ENCODE data around the gene CD300LF. TPM values are rescaled to one million over a fixed set of nuclear protein-coding genes. Genes with fewer than 3 reads are reported as not detected.
A peak's percentile ranks its signal among the peaks of the same experiment; 100 is the strongest.

CD300LF gene
- total and polyA plus RNA-seq, 9 of the 15 experiments (the other 6 are each of a cell fraction or from before 2014, with no cell fraction given): not detected

DNA sequence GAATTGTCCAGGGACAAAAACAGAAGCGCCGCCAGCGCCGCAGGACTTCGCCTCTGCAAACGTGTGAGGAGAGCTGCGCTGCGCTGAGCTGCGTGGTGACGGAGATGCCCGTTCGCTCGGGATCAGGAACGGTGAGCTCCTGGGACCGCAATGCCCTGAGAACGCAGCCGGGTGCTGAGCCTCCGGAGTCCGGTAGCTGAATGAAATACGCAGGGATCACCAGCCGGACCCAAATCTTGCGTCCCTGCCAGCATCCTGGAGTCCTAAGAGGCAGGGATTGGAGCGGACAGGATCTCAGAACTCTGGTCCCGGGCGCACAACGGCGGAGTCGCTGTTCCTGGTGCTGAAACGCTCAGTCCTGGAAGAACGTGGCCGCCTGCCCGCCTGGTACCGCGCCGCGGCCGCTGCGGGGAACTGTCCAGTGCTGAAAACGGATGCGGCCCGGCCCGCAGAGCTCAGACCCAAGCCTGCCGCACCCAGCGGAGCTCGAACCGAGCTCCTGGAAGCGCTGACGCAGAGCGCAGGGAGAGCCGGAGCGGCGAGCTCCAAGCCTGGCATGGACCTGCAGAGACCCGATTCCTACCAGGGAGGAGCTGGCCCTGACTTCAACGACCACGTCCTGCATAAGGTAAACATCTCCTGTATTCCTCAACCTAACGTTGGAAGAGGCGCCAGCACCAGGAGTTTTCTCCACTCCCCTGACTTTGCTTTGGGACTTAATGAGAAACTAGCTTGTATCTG lies 41.5 kb downstream of the CD300LF start (continued):
- TF ChIP-seq, protein P1, sequence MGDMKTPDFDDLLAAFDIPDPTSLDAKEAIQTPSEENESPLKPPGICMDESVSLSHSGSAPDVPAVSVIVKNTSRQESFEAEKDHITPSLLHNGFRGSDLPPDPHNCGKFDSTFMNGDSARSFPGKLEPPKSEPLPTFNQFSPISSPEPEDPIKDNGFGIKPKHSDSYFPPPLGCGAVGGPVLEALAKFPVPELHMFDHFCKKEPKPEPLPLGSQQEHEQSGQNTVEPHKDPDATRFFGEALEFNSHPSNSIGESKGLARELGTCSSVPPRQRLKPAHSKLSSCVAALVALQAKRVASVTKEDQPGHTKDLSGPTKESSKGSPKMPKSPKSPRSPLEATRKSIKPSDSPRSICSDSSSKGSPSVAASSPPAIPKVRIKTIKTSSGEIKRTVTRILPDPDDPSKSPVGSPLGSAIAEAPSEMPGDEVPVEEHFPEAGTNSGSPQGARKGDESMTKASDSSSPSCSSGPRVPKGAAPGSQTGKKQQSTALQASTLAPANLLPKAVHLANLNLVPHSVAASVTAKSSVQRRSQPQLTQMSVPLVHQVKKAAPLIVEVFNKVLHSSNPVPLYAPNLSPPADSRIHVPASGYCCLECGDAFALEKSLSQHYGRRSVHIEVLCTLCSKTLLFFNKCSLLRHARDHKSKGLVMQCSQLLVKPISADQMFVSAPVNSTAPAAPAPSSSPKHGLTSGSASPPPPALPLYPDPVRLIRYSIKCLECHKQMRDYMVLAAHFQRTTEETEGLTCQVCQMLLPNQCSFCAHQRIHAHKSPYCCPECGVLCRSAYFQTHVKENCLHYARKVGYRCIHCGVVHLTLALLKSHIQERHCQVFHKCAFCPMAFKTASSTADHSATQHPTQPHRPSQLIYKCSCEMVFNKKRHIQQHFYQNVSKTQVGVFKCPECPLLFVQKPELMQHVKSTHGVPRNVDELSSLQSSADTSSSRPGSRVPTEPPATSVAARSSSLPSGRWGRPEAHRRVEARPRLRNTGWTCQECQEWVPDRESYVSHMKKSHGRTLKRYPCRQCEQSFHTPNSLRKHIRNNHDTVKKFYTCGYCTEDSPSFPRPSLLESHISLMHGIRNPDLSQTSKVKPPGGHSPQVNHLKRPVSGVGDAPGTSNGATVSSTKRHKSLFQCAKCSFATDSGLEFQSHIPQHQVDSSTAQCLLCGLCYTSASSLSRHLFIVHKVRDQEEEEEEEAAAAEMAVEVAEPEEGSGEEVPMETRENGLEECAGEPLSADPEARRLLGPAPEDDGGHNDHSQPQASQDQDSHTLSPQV (IDR thresholded peaks at IDR 0.05): no peak
- TF ChIP-seq ARNT (IDR thresholded peaks at IDR 0.05) (no peak), SAP30 (IDR thresholded peaks at IDR 0.05; ENCODE audit: borderline replicate concordance, insufficient read depth, low read depth, low read length, poor library complexity, severe bottlenecking) (peak; percentile 65), ZNF316 (IDR thresholded peaks at IDR 0.05) (peak; percentile 94), RBFOX2 (IDR thresholded peaks at IDR 0.05; ENCODE audit: low read depth, low read length) (no peak), EWSR1 (IDR thresholded peaks at IDR 0.05; ENCODE audit: borderline replicate concordance, low read depth, partially characterized antibody) (no peak)
- TF ChIP-seq, protein P2, sequence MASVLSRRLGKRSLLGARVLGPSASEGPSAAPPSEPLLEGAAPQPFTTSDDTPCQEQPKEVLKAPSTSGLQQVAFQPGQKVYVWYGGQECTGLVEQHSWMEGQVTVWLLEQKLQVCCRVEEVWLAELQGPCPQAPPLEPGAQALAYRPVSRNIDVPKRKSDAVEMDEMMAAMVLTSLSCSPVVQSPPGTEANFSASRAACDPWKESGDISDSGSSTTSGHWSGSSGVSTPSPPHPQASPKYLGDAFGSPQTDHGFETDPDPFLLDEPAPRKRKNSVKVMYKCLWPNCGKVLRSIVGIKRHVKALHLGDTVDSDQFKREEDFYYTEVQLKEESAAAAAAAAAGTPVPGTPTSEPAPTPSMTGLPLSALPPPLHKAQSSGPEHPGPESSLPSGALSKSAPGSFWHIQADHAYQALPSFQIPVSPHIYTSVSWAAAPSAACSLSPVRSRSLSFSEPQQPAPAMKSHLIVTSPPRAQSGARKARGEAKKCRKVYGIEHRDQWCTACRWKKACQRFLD (CRISPR knock-in tag; IDR thresholded peaks at IDR 0.05): peak; percentile 67; the same call in 1 of the 2 replicates
- TF ChIP-seq, protein P3, sequence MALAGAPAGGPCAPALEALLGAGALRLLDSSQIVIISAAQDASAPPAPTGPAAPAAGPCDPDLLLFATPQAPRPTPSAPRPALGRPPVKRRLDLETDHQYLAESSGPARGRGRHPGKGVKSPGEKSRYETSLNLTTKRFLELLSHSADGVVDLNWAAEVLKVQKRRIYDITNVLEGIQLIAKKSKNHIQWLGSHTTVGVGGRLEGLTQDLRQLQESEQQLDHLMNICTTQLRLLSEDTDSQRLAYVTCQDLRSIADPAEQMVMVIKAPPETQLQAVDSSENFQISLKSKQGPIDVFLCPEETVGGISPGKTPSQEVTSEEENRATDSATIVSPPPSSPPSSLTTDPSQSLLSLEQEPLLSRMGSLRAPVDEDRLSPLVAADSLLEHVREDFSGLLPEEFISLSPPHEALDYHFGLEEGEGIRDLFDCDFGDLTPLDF (CRISPR knock-in tag; IDR thresholded peaks at IDR 0.05): peak; percentile 84; the same call in 1 of the 2 replicates
- TF ChIP-seq, protein P4, sequence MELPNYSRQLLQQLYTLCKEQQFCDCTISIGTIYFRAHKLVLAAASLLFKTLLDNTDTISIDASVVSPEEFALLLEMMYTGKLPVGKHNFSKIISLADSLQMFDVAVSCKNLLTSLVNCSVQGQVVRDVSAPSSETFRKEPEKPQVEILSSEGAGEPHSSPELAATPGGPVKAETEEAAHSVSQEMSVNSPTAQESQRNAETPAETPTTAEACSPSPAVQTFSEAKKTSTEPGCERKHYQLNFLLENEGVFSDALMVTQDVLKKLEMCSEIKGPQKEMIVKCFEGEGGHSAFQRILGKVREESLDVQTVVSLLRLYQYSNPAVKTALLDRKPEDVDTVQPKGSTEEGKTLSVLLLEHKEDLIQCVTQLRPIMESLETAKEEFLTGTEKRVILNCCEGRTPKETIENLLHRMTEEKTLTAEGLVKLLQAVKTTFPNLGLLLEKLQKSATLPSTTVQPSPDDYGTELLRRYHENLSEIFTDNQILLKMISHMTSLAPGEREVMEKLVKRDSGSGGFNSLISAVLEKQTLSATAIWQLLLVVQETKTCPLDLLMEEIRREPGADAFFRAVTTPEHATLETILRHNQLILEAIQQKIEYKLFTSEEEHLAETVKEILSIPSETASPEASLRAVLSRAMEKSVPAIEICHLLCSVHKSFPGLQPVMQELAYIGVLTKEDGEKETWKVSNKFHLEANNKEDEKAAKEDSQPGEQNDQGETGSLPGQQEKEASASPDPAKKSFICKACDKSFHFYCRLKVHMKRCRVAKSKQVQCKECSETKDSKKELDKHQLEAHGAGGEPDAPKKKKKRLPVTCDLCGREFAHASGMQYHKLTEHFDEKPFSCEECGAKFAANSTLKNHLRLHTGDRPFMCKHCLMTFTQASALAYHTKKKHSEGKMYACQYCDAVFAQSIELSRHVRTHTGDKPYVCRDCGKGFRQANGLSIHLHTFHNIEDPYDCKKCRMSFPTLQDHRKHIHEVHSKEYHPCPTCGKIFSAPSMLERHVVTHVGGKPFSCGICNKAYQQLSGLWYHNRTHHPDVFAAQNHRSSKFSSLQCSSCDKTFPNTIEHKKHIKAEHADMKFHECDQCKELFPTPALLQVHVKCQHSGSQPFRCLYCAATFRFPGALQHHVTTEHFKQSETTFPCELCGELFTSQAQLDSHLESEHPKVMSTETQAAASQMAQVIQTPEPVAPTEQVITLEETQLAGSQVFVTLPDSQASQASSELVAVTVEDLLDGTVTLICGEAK (IDR thresholded peaks at IDR 0.05): peak; percentile 83
- TF ChIP-seq, protein P4 (CRISPR knock-in tag; IDR thresholded peaks at IDR 0.05): peak; percentile 69

Measured in K562 (cell line).